SH-SY5Y (cell line): Measurements from ENCODE around the gene ZNF780B.

ENCODE experiments used
- GATA2 ChIP-seq: IDR thresholded peaks from 2 replicates; pipeline ENCODE4 v1.6.1; 2011; ENCODE audit warnings: mild to moderate bottlenecking, low read depth, low read length
- GATA3 ChIP-seq: IDR thresholded peaks from 2 replicates; pipeline ENCODE4 v1.6.1; 2011; ENCODE audit warnings: low read depth, mild to moderate bottlenecking, low read length, moderate library complexity

Gene ZNF780B

GRCh38 chr19:40070058-40070457 lies 14.0 kb upstream of the ZNF780B start:
- TF ChIP-seq GATA3 (no peak), GATA2 (no peak)

DNA sequence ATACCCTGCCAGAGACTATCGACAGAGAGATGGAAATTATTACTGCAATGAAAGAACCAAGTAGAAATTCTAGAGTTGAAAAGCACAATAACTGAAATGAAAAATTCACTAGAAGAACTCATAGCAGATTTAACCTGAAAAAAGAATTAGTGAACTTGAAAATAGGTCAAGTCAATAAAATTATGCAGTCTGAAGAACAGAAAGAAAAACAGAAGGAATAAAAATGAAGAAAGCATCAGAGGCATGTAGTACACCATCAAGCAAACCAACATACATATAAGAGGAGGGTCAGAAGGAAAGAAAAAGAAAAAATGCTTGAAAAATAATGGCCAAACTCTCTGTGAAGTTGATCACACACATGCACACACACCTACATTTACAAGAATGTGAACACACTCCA lies 3.6 kb upstream of the ZNF780B start:
- TF ChIP-seq GATA3 (no peak), GATA2 (no peak)

- TF ChIP-seq GATA2 (no peak), GATA3 (no peak)
These were observed 1.1 kb upstream of the ZNF780B start for GRCh38 chr19:40057166-40057565.

DNA sequence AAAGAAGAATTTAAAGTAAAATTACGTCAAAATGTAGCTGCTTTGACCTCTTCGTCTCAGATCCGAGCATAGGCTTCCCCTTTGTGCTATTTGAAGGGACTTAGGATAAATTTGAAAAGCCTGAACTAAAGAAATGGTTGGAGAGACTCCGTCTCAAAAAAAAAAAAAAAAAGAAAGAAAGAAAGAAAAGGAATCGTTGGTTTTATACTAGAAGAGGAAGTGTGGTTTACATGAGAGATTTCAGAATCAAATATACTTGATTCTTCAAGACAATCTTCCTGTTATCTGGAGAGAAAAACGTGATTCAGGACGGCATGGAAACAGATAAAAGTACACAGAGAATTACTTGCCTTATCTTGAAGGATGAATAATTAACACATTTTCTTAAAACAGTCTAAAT lies 474 bp upstream of the ZNF780B start:
- no peak for TF ChIP-seq GATA3
- TF ChIP-seq GATA2: no peak

DNA sequence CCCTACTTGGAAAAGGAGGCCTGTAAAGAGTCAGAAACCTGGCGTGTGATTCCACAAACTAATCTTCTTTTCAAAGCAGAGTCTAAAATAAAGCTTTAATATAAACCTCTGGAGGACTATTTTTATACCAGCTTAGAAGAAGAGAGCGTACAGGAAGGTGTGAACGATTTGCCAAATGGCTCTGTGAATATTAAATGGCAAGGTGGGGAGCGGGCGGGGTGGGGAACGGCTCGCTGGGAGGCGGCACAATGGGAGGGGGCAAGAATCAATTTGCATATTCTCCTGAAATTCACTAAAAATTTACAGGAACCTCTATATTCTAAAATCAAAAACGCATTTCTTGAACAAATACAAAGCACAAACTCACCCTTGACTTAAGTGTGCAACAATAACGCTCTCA lies 982 bp downstream of the ZNF780B start:
- no peak for TF ChIP-seq GATA3
- no peak for TF ChIP-seq GATA2

- TF ChIP-seq GATA2: no peak
- no peak for TF ChIP-seq GATA3
These were observed 1.4 kb downstream of the ZNF780B start for GRCh38 chr19:40054632-40055031.

- TF ChIP-seq GATA3: no peak
- TF ChIP-seq GATA2: no peak
These were observed 2.5 kb downstream of the ZNF780B start for GRCh38 chr19:40053491-40053890.

DNA sequence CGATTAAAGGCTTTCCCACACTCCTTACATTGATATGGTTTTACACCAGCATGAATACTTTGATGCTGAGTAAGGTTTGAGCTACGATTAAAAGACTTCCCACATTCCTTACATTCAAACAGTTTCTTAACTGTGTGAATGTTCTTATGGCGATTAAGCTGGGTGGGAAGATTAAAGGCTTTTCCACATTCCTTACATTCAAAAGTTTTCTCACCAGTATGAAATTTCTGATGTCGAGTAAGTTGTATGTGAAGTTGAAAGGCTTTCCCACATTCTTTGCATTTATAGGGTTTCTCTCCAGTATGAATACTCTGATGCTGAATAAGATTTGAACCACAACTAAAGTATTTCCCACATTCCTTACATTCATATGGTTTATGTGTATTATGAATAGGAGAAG lies 20.0 kb downstream of the ZNF780B start:
- TF ChIP-seq GATA2: no peak
- no peak for TF ChIP-seq GATA3

DNA sequence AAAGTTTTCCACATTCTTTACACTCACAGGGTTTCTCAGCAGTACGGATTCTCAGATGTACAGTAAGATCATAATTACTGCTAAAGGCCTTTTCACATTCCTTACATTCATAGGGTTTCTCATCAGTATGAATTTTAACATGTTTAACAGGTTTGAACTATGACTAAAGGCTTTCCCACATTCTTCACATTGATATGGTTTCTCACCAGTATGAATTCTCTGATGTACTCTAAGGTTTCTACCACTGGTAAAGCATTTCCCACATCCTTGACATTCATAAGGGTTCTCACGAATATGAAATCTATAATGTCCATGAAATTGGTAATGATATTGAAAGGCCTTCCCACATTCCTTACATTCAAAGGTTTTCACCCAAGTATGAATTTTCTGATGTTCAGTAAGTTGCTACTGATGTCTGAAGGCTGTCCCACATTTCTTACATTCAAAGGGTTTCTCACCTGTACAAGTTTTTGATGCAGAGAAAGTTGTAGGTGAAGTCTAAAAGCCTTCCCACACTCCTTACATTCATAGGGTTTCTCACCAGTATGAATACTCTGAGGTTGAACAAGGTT lies 22.0 kb downstream of the ZNF780B start:
- TF ChIP-seq GATA3: no peak
- no peak for TF ChIP-seq GATA2

DNA sequence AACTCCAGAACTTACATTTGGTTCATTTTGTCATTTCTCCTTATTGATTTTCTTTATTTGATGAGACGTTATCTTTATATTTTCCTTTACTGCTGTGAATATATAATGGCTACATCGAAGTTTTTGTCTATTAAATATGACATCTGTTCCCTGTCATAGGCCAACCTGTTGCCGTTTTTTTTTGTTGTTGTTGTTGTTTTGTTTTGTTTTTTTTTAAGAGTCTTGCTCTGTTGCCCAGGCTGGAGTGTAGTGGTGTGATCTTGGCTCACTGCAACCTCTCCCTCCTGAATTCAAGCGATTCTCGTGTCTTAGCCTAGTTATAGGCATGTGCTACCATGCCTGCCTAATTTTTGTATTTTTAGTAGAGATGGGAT lies 29.4 kb downstream of the ZNF780B start:
- TF ChIP-seq GATA2 (no peak), GATA3 (no peak)

DNA sequence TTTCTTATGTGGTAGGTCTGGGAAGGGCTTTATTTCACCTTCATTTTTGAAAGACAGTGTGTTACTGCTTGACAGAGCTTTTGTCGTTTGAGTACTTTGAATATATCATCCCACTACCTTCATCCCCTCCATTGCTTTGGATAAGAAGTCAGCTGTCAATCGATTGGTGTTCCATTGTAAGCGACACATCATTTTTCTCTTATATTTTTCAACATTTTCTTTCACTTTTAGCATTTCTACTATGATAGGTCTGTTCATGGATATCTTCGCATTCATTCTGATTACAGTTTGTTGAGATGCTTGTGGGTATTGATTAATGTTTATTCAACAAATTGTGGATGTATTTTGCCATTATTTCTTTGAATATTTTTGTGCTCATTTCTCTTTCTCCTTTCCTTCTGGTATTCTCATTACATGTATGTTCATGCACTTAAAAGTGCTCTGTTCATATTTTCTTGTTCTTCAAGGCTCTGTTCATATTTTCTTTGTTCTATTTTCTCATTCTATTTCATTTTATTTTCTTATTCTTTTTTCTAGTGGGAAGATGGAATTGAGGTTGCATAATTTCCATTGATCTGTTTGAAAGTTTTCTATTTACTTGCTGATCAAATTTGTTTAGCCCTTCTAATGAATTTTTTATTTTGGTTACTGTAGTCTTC lies 30.0 kb downstream of the ZNF780B start:
- no peak for TF ChIP-seq GATA3
- TF ChIP-seq GATA2: no peak

DNA sequence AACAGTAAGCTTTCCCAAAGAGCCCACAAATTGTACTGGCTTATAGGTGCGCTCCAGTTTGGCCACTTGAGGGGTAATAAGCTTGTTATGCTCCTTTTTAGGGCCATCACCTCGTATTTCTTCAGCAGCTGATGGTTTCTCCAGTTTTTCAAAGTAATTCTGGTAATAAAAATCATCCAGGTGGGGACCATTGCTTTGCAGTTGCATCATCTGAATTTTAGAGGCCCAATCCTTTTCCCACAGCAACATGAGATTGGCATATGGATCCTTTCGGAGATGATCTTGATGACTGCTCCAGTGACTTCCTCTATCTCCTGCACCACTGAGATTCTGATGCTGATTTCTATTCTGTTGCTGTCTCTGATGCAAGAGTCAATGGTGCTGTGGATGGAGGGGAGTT lies 32.1 kb downstream of the ZNF780B start:
- TF ChIP-seq GATA2 (no peak), GATA3 (no peak)

DNA sequence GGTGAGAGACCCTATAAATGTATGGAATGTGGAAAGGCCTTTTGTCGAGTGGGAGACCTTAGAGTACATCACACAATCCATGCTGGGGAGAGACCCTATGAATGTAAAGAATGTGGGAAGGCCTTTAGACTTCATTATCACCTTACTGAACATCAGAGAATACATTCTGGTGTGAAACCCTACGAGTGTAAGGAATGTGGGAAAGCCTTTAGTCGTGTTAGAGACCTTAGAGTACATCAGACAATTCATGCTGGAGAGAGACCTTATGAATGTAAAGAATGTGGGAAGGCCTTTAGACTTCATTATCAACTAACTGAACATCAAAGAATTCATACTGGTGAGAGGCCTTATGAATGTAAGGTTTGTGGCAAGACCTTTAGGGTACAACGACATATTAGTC lies 42.0 kb downstream of the ZNF780B start:
- TF ChIP-seq GATA2: no peak
- no peak for TF ChIP-seq GATA3

- no peak for TF ChIP-seq GATA3
- TF ChIP-seq GATA2: no peak
These were observed 46.4 kb downstream of the ZNF780B start for GRCh38 chr19:40009674-40010073.

- TF ChIP-seq GATA3 (no peak), GATA2 (no peak)
These were observed 49.7 kb downstream of the ZNF780B start for GRCh38 chr19:40006273-40006691.

DNA sequence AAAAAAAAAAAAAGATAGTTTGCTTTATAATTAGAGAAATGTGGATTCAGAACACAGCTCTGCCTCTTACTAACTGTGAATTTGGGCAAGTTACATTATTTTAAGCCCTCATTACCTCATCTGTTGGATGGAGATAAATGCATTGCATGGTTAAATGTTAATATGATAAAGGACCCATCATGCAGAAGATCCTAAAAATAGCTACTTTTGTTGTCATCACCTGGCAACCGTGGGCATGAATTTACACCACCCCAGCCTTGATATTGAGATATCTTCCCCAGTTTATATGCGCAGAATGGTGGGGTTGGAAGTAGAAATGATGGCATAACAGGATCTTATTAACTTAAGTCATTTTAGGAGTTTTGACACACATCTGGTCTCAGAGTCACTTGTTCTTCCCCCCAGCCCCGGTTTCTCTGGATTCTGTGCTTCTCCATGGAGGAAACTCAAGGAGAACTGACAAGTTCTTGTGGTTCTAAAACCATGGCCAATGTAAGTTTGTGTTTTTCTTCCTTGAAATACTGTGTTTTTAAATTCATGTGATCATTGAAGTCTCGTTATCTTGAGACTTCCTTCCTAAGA lies 50.2 kb downstream of the ZNF780B start:
- TF ChIP-seq GATA3 (no peak), GATA2 (no peak)
